Right lobe of liver (tissue), 6 donors: ENCODE measurements around the gene ACTRT2. TPM values are rescaled to one million over a fixed set of nuclear protein-coding genes. Genes with fewer than 3 reads are reported as not detected.

Source experiments
- ATAC-seq, 4 donors: fragments of 200-7000 bp; cut with Tn5 transposase; one replicate each; pipeline ENCODE4 v1.9.1; 2020; ENCODE audit warnings: mild to moderate bottlenecking in 4 of 4, moderate library complexity in 4 of 4
- DNase-seq, 3 donors: peaks; one replicate each; pipeline ENCODE4 v3.0.0-alpha.2; 2020
- H3K27ac ChIP-seq, 3 donors: fragments of 200-600 bp; one replicate each; pipeline ENCODE4 v1.8.0; 2022
- H3K27me3 ChIP-seq, 2 donors: fragments of 200-600 bp; one replicate each; pipeline ENCODE4 v1.8.0; 2022
- H3K36me3 ChIP-seq, 4 donors: fragments of 200-600 bp; sonication (generic) in 1 of 4; one replicate each; pipeline versions ENCODE4 v1.5.1 to v1.8.0; 2017 to 2022; ENCODE audit warnings: control low read depth in 1 of 4
- H3K4me1 ChIP-seq, 4 donors: fragments of 200-600 bp; sonication (generic) in 1 of 4; one replicate each; pipeline versions ENCODE4 v1.5.1 to v1.8.0; 2017 to 2022; ENCODE audit warnings: control low read depth in 1 of 4
- H3K4me3 ChIP-seq, 3 donors: fragments of 200-600 bp; one replicate each; pipeline ENCODE4 v1.8.0; 2022
- H3K9me3 ChIP-seq, 4 donors: fragments of 200-600 bp; sonication (generic) in 1 of 4; one replicate each; pipeline versions ENCODE4 v1.5.1 to v1.8.0; 2017 to 2022; ENCODE audit warnings: control low read depth in 1 of 4
- POLR2A ChIP-seq: fragments of 450-650 bp; IDR thresholded peaks from one replicate; pipeline ENCODE4 v1.6.1; 2017; ENCODE audit warnings: antibody characterized with exemption, mild to moderate bottlenecking
- WGBS: methylation state at CpG from one replicate; pipeline ENCODE4 v1.1.6; 2018; ENCODE audit warnings: low coverage, low lambda C conversion rate; ENCODE audit not compliant: insufficient coverage; ENCODE audit errors: missing lambda C conversion rate; 5-methylcytosine and 5-hydroxymethylcytosine counted together
- intact Hi-C, 2 donors: fragments of 100-400 bp; cut with DNase I; formaldehyde crosslinking; loops; one replicate each; pipeline versions ENCODE4 v1.11.2 to v1.14.1; 2022
- total RNA-seq, 6 experiments: library from RNA; depleted of rRNA in 2 of 6; stranded (reverse); fragments of >200 nt in 2 of 6; fragmentation: NEBNext Ultra II Directional in 3 of 6; extraction: Animal tissue kit (Norgen Biotek cat#: 25700) in 3 of 6; gene quantifications; one replicate each; pipeline versions ENCODE4 v1.1.0 to v1.2.4, GENCODE V29; 2016 to 2023
- TF ChIP-seq, protein P1 (sequence below), 4 donors: fragments of 200-600 bp in 3 of 4; fragments of 450-650 bp in 1 of 4; IDR thresholded peaks; one replicate each; pipeline versions ENCODE4 v1.5.1 to v1.8.0; 2016 to 2022; ENCODE audit warnings: antibody characterized with exemption in 4 of 4, mild to moderate bottlenecking in 2 of 4
- donor health status: DM: no; HTN: yes; CAD: no.
- donor health status: DM: no; HTN: no; CAD: no.
- donor health status: DM: no; HTN: no; CAD: no.
- donor health status: DM: no; HTN: yes; CAD: no.
- donor health status: DM: no; HTN: yes; CAD: no.

The ACTRT2 gene
- total RNA-seq, 6 experiments from 2014 or later: not detected

DNA sequence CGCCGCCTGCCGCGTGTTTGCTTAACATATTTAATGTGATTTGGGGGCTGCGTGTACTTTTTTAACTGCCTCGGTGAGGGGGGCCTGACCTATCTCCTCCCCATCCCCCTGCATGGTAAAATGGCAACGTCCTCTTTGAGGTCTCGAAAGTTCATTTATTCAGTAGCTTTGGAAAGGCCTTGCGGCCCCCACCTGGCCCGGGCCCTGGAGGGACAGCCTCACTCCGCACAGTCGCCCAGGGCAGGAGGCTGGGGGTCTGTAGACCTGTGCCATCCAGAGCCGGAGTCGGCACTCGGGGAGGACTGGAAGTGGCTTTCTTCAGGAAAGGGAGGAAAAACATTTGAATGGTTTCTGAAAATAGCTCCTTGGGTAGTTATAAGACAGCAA, 38.0 kb upstream of the ACTRT2 start:
- H3K27me3 ChIP-seq: no peaks in the 10 kb centered on the region
- ATAC-seq (no peak), DNase-seq (peak in 1 of 3 donors; percentile 29)
- no peaks in the 10 kb centered on the region for H3K4me1 ChIP-seq
- H3K4me3 ChIP-seq: no peak overlapping the region
- H3K36me3 ChIP-seq: no peaks in the 10 kb centered on the region
- H3K27ac ChIP-seq: no peak overlapping the region
- TF ChIP-seq POLR2A: no peak
- TF ChIP-seq, protein P1, sequence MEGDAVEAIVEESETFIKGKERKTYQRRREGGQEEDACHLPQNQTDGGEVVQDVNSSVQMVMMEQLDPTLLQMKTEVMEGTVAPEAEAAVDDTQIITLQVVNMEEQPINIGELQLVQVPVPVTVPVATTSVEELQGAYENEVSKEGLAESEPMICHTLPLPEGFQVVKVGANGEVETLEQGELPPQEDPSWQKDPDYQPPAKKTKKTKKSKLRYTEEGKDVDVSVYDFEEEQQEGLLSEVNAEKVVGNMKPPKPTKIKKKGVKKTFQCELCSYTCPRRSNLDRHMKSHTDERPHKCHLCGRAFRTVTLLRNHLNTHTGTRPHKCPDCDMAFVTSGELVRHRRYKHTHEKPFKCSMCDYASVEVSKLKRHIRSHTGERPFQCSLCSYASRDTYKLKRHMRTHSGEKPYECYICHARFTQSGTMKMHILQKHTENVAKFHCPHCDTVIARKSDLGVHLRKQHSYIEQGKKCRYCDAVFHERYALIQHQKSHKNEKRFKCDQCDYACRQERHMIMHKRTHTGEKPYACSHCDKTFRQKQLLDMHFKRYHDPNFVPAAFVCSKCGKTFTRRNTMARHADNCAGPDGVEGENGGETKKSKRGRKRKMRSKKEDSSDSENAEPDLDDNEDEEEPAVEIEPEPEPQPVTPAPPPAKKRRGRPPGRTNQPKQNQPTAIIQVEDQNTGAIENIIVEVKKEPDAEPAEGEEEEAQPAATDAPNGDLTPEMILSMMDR (IDR thresholded peaks at IDR 0.05): no peak
- 70% methylated on average over 8 of the region's 15 CpGs for WGBS
- no peaks in the 10 kb centered on the region for H3K9me3 ChIP-seq
- intact Hi-C loops: no loop called here

DNA sequence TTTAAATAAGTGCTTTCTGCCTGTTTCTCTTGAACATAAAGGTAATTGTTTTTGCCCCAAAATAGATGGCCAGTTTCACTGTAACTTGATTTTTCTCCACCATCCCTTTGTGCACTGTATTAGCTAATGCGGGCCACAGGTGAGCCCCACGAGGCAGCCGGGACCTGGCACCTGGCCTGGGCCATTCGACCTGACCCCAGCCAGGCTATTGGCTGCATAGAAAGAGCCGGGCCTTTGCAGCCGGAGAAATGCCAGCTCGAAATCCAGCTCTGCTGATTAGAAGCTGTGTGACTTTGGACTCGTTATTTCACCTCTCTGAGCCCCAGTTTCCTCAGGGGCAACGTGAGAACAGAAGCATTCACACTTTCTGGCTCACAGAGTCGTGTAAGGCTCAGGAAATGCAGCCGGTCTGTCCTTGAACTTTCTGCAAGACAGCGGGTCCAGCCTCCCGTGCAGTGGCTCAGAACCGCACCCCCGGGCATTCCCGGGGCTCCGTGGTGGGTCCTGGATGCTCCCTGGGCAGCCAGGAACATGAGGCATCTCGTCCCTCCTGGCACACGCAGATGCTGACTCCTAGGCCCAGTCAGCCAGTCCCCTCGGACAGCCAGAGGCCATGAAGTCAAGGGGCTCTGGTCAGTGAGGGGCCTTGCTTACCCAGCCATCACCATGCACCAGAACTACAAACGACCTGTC, 37.4 kb upstream of the ACTRT2 start:
- H3K27ac ChIP-seq: no peak overlapping the region
- ATAC-seq (no peak), DNase-seq (peak in 1 of 3 donors; percentile 25)
- WGBS: 38% methylated on average over 11 of the region's 21 CpGs
- TF ChIP-seq POLR2A: no peak
- TF ChIP-seq, protein P1 (IDR thresholded peaks at IDR 0.05): no peak
- H3K36me3 ChIP-seq: no peaks in the 10 kb centered on the region
- no peak overlapping the region for H3K4me3 ChIP-seq
- H3K9me3 ChIP-seq: no peaks in the 10 kb centered on the region
- H3K4me1 ChIP-seq: no peaks in the 10 kb centered on the region
- no peaks in the 10 kb centered on the region for H3K27me3 ChIP-seq
- intact Hi-C loops: no loop called here

DNA sequence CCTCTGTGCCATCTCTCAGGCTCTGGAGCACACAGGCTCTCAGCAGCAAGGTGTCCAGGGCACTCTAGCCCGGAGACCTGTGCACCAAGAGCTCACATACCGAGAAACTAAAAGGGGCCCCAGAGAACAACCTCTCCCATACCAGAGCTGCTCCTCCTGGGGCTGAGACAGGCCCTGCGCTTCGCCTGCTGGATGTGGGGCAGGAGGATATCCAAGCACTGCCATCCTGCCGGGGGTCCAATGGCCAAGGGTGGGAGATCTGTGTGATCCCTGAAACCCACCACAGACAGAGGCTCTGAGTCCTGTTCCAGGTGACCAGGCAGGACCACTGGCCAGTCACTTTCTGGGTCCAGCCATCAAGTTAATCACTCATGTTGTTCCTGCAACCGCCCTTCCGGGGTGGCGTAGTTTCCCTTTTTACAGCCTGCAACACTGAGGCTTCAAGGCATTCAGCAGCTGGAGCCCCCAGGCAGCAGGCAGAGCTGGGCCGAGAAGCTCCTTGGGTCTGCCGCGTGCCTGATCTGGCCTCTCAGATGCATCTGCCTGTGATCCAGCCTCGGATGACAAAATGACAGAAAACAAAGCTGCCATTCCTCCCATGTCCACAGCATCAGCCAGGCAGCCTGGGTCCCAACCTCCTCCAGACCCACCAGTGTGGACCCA, 36.7 kb upstream of the ACTRT2 start:
- H3K4me3 ChIP-seq: no peak overlapping the region
- TF ChIP-seq POLR2A: no peak
- TF ChIP-seq, protein P1 (IDR thresholded peaks at IDR 0.05): no peak
- ATAC-seq (no peak), DNase-seq (peak in 1 of 3 donors; percentile 38)
- no peaks in the 10 kb centered on the region for H3K4me1 ChIP-seq
- no peaks in the 10 kb centered on the region for H3K9me3 ChIP-seq
- H3K36me3 ChIP-seq: no peaks in the 10 kb centered on the region
- WGBS: 17% methylated on average over 1 of the region's 12 CpGs
- intact Hi-C loops: no loop called here
- no peaks in the 10 kb centered on the region for H3K27me3 ChIP-seq
- H3K27ac ChIP-seq: no peak overlapping the region

DNA sequence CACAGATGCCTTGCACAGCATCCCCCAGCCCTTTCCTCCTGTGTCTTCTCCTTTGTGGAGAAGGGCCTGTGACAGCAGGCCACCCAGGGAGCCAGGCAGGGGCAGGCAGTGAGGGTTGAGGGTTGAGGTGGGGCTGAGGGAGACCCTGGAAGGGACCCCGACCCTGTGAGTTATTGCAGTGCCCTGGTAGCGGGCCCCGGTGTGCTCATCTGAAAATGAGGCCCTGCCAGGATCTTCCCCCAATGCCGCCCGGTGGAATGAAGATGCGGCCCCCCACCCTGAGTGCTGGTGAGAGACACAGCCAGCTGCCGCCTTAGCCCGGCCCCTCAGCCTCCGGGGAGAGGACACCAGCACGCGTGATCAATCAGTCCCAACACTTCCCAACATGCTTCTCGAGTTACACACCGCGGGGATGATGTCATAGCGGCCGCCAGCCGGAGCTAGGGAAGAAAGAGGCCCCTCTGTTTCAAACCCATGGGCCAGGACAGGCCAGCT, 36.2 kb upstream of the ACTRT2 start:
- DNase-seq: peak in 1 of 3 donors; percentile 32
- intact Hi-C loops: no loop called here
- no peaks in the 10 kb centered on the region for H3K9me3 ChIP-seq
- TF ChIP-seq, protein P1 (IDR thresholded peaks at IDR 0.05): no peak
- no peak for TF ChIP-seq POLR2A
- no peaks in the 10 kb centered on the region for H3K36me3 ChIP-seq
- H3K4me3 ChIP-seq: no peak overlapping the region
- WGBS: 31% methylated on average over 6 of the region's 17 CpGs
- H3K4me1 ChIP-seq: no peaks in the 10 kb centered on the region
- ATAC-seq: no peak
- H3K27ac ChIP-seq: no peak overlapping the region
- no peaks in the 10 kb centered on the region for H3K27me3 ChIP-seq
